Thyroid gland (tissue), 4 donors: ENCODE results near the gene BCLAF1.

Experiments
- POLR2A ChIP-seq, 2 donors: fragments of 450-650 bp; IDR thresholded peaks; one replicate each; pipeline ENCODE4 v1.6.1; 2017; ENCODE audit warnings: antibody characterized with exemption in 2 of 2, mild to moderate bottlenecking in 2 of 2, moderate library complexity in 1 of 2
- TF ChIP-seq, protein P1 (sequence below), 6 experiments: fragments of 200-600 bp in 3 of 6; fragments of 450-650 bp in 3 of 6; sonication (generic) in 3 of 6; IDR thresholded peaks; one replicate each; pipeline ENCODE4 v1.5.1; 2016 to 2019; ENCODE audit warnings: antibody characterized with exemption in 6 of 6, mild to moderate bottlenecking in 2 of 6, inconsistent platforms in 1 of 6, moderate library complexity in 1 of 6

- TF ChIP-seq, protein P1, sequence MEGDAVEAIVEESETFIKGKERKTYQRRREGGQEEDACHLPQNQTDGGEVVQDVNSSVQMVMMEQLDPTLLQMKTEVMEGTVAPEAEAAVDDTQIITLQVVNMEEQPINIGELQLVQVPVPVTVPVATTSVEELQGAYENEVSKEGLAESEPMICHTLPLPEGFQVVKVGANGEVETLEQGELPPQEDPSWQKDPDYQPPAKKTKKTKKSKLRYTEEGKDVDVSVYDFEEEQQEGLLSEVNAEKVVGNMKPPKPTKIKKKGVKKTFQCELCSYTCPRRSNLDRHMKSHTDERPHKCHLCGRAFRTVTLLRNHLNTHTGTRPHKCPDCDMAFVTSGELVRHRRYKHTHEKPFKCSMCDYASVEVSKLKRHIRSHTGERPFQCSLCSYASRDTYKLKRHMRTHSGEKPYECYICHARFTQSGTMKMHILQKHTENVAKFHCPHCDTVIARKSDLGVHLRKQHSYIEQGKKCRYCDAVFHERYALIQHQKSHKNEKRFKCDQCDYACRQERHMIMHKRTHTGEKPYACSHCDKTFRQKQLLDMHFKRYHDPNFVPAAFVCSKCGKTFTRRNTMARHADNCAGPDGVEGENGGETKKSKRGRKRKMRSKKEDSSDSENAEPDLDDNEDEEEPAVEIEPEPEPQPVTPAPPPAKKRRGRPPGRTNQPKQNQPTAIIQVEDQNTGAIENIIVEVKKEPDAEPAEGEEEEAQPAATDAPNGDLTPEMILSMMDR (IDR thresholded peaks at IDR 0.05): no peak
- TF ChIP-seq POLR2A (IDR thresholded peaks at IDR 0.05): no peak
Observed at GRCh38 chr6:136226674-136227377, 62.8 kb downstream of the BCLAF1 start.
